H1 (cell line): ENCODE measurements around the gene CRISPLD2. TPM values are rescaled to one million over a fixed set of nuclear protein-coding genes. Genes with fewer than 3 reads are reported as not detected.

ENCODE experiments used
- CTCF ChIA-PET: fragments of 300-600 bp; sonication (Branson Sonifier 250); formaldehyde crosslinking; loops from one replicate; lab custom pipeline; 2021; ENCODE audit not compliant: partially characterized antibody; lab: Charles Lee
- POLR2A ChIA-PET: fragments of 300-600 bp; sonication (Branson Sonifier 250); formaldehyde crosslinking; loops from one replicate; lab custom pipeline; 2021; ENCODE audit warnings: inconsistent platforms; ENCODE audit not compliant: partially characterized antibody; lab: Charles Lee
- DNase-seq, 2 experiments: peaks; one replicate each; pipeline versions ENCODE4 v3.0.0 to v3.0.0-alpha.2; 2010 to 2022; ENCODE audit warnings: low spot score in 2 of 2, low read depth in 1 of 2, mixed read lengths in 1 of 2
- FAIRE-seq: peaks from 2 replicates; lab custom pipeline; 2011; peaks lifted over from hg19 to GRCh38; lab: Jason Lieb, UNC
- H2AFZ ChIP-seq: 2 replicates; pipeline ENCODE4 v1.8.1; 2012; ENCODE audit warnings: low read length, inconsistent platforms
- H2AK5ac ChIP-seq: 2 replicates; pipeline ENCODE4 v1.6.1; 2013; ENCODE audit warnings: low read depth, low read length
- H2BK120ac ChIP-seq: replicated peaks from 2 replicates; pipeline ENCODE3; 2013; ENCODE audit warnings: low read depth, low read length, inconsistent platforms
- H2BK12ac ChIP-seq: 2 replicates; pipeline ENCODE4 v1.6.1; 2013; ENCODE audit warnings: low read depth, low read length
- H2BK15ac ChIP-seq: 2 replicates; pipeline ENCODE4 v1.6.1; 2013; ENCODE audit warnings: low read length
- H2BK20ac ChIP-seq: 2 replicates; pipeline ENCODE4 v1.6.1; 2013; ENCODE audit warnings: low read length
- H2BK5ac ChIP-seq: 2 replicates; pipeline ENCODE4 v1.6.1; 2013; ENCODE audit warnings: low read depth, low read length
- H3K14ac ChIP-seq: 2 replicates; pipeline ENCODE4 v1.6.1; 2013; ENCODE audit warnings: inconsistent platforms; ENCODE audit not compliant: insufficient read length
- H3K18ac ChIP-seq: 2 replicates; pipeline ENCODE4 v1.6.1; 2013; ENCODE audit warnings: low read length; ENCODE audit errors: extremely low read depth
- H3K23ac ChIP-seq: 2 replicates; pipeline ENCODE4 v1.6.1; 2013; ENCODE audit warnings: inconsistent platforms; ENCODE audit not compliant: insufficient read length
- H3K23me2 ChIP-seq: 2 replicates; pipeline ENCODE4 v1.6.1; 2013; ENCODE audit warnings: low read depth, low read length
- H3K27ac ChIP-seq: 2 replicates; pipeline ENCODE4 v1.6.1; 2011; ENCODE audit warnings: low read depth, low read length, inconsistent platforms
- H3K27me3 ChIP-seq, 4 experiments: replicated peaks in 1 of 4; 1 replicate in 1 of 4; 2 replicates in 3 of 4; pipeline versions ENCODE4 v1.6.1 to v1.8.1; 2011 to 2013; ENCODE audit warnings: low read length in 3 of 4, mild to moderate bottlenecking in 3 of 4, inconsistent platforms in 2 of 4, mixed read lengths in 2 of 4, moderate library complexity in 1 of 4; ENCODE audit not compliant: control insufficient read depth in 3 of 4, insufficient read depth in 3 of 4; ENCODE audit errors: extremely low read depth in 1 of 4
- H3K36me3 ChIP-seq, 4 experiments: 2 replicates each; pipeline versions ENCODE4 v1.6.1 to v1.8.1; 2011 to 2013; ENCODE audit warnings: mild to moderate bottlenecking in 4 of 4, low read length in 3 of 4, moderate library complexity in 2 of 4, control low read depth in 1 of 4, inconsistent platforms in 1 of 4; ENCODE audit not compliant: insufficient read depth in 4 of 4, control insufficient read depth in 2 of 4
- H3K4ac ChIP-seq: replicated peaks from 2 replicates; pipeline ENCODE3; 2013; ENCODE audit warnings: low read length, low read depth, mixed read lengths, inconsistent platforms; ENCODE audit not compliant: insufficient read length
- H3K4me1 ChIP-seq, 4 experiments: replicated peaks in 1 of 4; 1 replicate in 1 of 4; 2 replicates in 3 of 4; pipeline versions ENCODE4 v1.6.1 to v1.8.1; 2011 to 2013; ENCODE audit warnings: low read length in 3 of 4, inconsistent platforms in 2 of 4, mixed read lengths in 1 of 4; ENCODE audit not compliant: insufficient read depth in 4 of 4, control insufficient read depth in 3 of 4
- H3K4me2 ChIP-seq, 2 experiments: 2 replicates each; pipeline versions ENCODE4 v1.6.1 to v1.8.1; 2011 to 2013; ENCODE audit warnings: low read depth in 2 of 2, low read length in 2 of 2, control low read depth in 1 of 2, inconsistent platforms in 1 of 2, mild to moderate bottlenecking in 1 of 2; ENCODE audit not compliant: insufficient read depth in 1 of 2
- H3K4me3 ChIP-seq, 4 experiments: fragments of 200-600, 300-600 bp in 1 of 4; sonication (generic), shearing (Covaris generic), sonication (Bioruptor Twin) in 1 of 4; 2 replicates each; pipeline versions ENCODE4 v1.5.1 to v1.8.1; 2011 to 2016; ENCODE audit warnings: low read length in 4 of 4, low read depth in 3 of 4, control low read depth in 2 of 4, inconsistent platforms in 2 of 4, mild to moderate bottlenecking in 2 of 4, mixed read lengths in 1 of 4, moderate library complexity in 1 of 4; ENCODE audit not compliant: insufficient read depth in 2 of 4; ENCODE audit errors: extremely low read depth in 1 of 4
- H3K56ac ChIP-seq: replicated peaks from 2 replicates; pipeline ENCODE3; 2013; ENCODE audit warnings: low read depth, mild to moderate bottlenecking, mixed read lengths, low read length, inconsistent platforms; ENCODE audit not compliant: insufficient read length
- H3K79me1 ChIP-seq: 2 replicates; pipeline ENCODE4 v1.6.1; 2013; ENCODE audit warnings: low read depth, low read length, control low read depth
- H3K79me2 ChIP-seq, 2 experiments: 2 replicates each; pipeline versions ENCODE4 v1.6.1 to v1.8.1; 2012 to 2013; ENCODE audit warnings: low read length in 2 of 2, mild to moderate bottlenecking in 2 of 2, inconsistent platforms in 1 of 2; ENCODE audit not compliant: insufficient read depth in 2 of 2, control insufficient read depth in 1 of 2
- H3K9ac ChIP-seq, 4 experiments: replicated peaks in 1 of 4; 1 replicate in 1 of 4; 2 replicates in 3 of 4; pipeline versions ENCODE4 v1.6.1 to v1.8.1; 2011 to 2013; ENCODE audit warnings: low read depth in 3 of 4, low read length in 3 of 4, control low read depth in 2 of 4, mild to moderate bottlenecking in 2 of 4, moderate library complexity in 2 of 4, inconsistent platforms in 1 of 4; ENCODE audit errors: extremely low read depth in 1 of 4
- H3K9me3 ChIP-seq, 2 experiments: 2 replicates each; pipeline versions ENCODE4 v1.6.1 to v1.8.1; 2012 to 2013; ENCODE audit warnings: mild to moderate bottlenecking in 2 of 2, moderate library complexity in 2 of 2, control low read depth in 1 of 2, inconsistent platforms in 1 of 2, low read depth in 1 of 2, low read length in 1 of 2, mixed read lengths in 1 of 2; ENCODE audit not compliant: insufficient read depth in 2 of 2
- H4K20me1 ChIP-seq, 2 experiments: replicated peaks in 1 of 2; 2 replicates each; pipeline versions ENCODE3 to v1.8.1; 2011 to 2013; ENCODE audit warnings: inconsistent platforms in 2 of 2, low read length in 2 of 2, mild to moderate bottlenecking in 1 of 2; ENCODE audit not compliant: insufficient read depth in 2 of 2, control insufficient read depth in 1 of 2
- H4K5ac ChIP-seq: 2 replicates; pipeline ENCODE4 v1.6.1; 2013; ENCODE audit warnings: low read length, low read depth, mixed read lengths, inconsistent platforms; ENCODE audit not compliant: insufficient read length
- H4K8ac ChIP-seq: 2 replicates; pipeline ENCODE4 v1.8.0; 2013; ENCODE audit warnings: mild to moderate bottlenecking, moderate library complexity, low read length, inconsistent platforms; ENCODE audit not compliant: insufficient read depth; ENCODE audit errors: extremely low read depth
- H4K91ac ChIP-seq: replicated peaks from 2 replicates; pipeline ENCODE3; 2013; ENCODE audit warnings: low read length, mixed read lengths, inconsistent platforms; ENCODE audit not compliant: insufficient read length
- CHD1 ChIP-seq: IDR thresholded peaks from 2 replicates; pipeline ENCODE4 v1.6.1; 2012; ENCODE audit warnings: low read depth, low read length, improper control_type of control experiment
- HDAC6 ChIP-seq: IDR thresholded peaks from one replicate; pipeline ENCODE4 v1.7.1; 2012; ENCODE audit warnings: low read depth, mild to moderate bottlenecking, inconsistent platforms, low read length, moderate library complexity
- JUND ChIP-seq: IDR thresholded peaks from 2 replicates; pipeline ENCODE4 v1.6.1; 2011; ENCODE audit warnings: mild to moderate bottlenecking, improper control_type of control experiment, low read length
- SIN3A ChIP-seq, 2 experiments: IDR thresholded peaks in 1 of 2; conservative IDR thresholded peaks in 1 of 2; 2 replicates each; pipeline ENCODE4 v1.6.1; 2011 to 2012; ENCODE audit warnings: low read length in 2 of 2, improper control_type of control experiment in 1 of 2, low read depth in 1 of 2, mild to moderate bottlenecking in 1 of 2
- SIRT6 ChIP-seq: IDR thresholded peaks from one replicate; pipeline ENCODE4 v1.7.1; 2012; ENCODE audit warnings: low read length, inconsistent platforms
- TEAD4 ChIP-seq: IDR thresholded peaks from 2 replicates; pipeline ENCODE4 v1.6.1; 2012; ENCODE audit warnings: low read depth, low read length, inconsistent platforms, mixed read lengths
- ZNF274 ChIP-seq: IDR thresholded peaks from 2 replicates; pipeline ENCODE4 v1.7.0; 2012; ENCODE audit warnings: low read length, borderline replicate concordance; ENCODE audit errors: extremely low read depth
- WGBS, 2 experiments: shearing (Covaris generic) in 1 of 2; methylation state at CpG; one replicate each; pipeline versions ENCODE4 v1.1.6 to v1.1.7; 2013 to 2015; ENCODE audit warnings: low lambda C conversion rate in 2 of 2, mixed read lengths in 2 of 2, inconsistent platforms in 1 of 2, low coverage in 1 of 2, missing lambda C conversion rate in 1 of 2; ENCODE audit not compliant: insufficient replicate concordance in 2 of 2, insufficient coverage in 1 of 2, insufficient read length in 1 of 2; ENCODE audit errors: extremely low coverage in 1 of 2, missing lambda C conversion rate in 1 of 2; 5-methylcytosine and 5-hydroxymethylcytosine counted together
- polyA plus RNA-seq, 7 experiments: library from polyadenylated mRNA; depleted of rRNA in 3 of 7; stranded (reverse) in 5 of 7; unstranded in 2 of 7; fragments of >200 nt in 5 of 7; fragments of 200-250 nt in 2 of 7; gene quantifications; 1 replicate in 5 of 7; 2 replicates in 1 of 7; 4 replicates in 1 of 7; pipeline versions ENCODE4 v1.2.1 to v1.2.3, GENCODE V29; 2011 to 2013; ENCODE audit warnings: missing spikeins in 2 of 7, mixed read lengths in 2 of 7
- total RNA-seq: library from RNA; stranded (reverse); fragmentation: NEBNext Ultra II Directional; extraction: Animal tissue kit (Norgen Biotek cat#: 25700); gene quantifications from 2 replicates; pipeline ENCODE4 v1.2.1, GENCODE V29; 2021
- TF ChIP-seq, protein P1 (sequence below): IDR thresholded peaks from 2 replicates; pipeline ENCODE4 v1.6.1; 2012; ENCODE audit warnings: low read length, inconsistent platforms
- TF ChIP-seq, protein P2 (sequence below), 3 experiments: IDR thresholded peaks; 1 replicate in 2 of 3; 2 replicates in 1 of 3; pipeline versions ENCODE4 v1.5.1 to v1.6.1; 2011; ENCODE audit warnings: low read length in 3 of 3, mild to moderate bottlenecking in 3 of 3, inconsistent platforms in 2 of 3, low read depth in 1 of 3, moderate library complexity in 1 of 3; ENCODE audit not compliant: insufficient read depth in 1 of 3; ENCODE audit errors: control extremely low read depth in 1 of 3

The CRISPLD2 gene
- total and polyA plus RNA-seq, 2 of the 8 experiments (the other 6 are each of a cell fraction or from before 2014, with no cell fraction given): 2.7 to 5.1 TPM

DNA sequence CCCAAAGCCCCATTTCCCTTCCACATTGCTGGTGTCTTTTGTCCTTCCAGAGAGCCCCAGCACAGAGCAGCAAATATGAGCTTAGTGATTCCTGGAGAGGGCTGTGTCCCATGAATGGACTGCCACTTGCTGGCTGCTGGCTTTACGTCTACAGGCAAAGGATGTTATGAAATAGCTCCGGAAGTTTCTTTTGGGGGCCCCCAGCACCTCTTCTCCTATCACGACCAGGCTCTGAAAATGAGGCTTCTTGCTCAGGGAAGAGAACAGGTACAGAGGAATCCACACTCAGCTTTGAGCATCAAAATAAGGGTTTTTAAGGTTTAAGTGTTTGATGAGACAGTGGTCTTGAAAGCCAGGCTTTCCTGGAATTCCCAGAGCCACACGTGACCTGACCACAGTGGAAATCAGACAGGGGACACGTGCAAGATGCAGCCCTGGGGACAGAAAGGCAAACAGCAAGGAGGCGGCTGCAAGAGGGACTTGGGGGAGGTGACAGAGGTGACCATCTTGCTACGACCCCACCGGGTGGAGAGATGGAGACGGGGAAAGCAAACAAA, 133.5 kb downstream of the CRISPLD2 start:
- Histone ChIP-seq H3K56ac (no peak overlapping the region), H2BK120ac (no peak overlapping the region), H4K91ac (no peak overlapping the region), H3K36me3 (no peaks in the 10 kb centered on the region), H3K14ac (no peak overlapping the region), H3K23ac (no peak overlapping the region), H2BK5ac (no peak overlapping the region), H3K79me2 (no peaks in the 10 kb centered on the region), H4K20me1 (no peaks in the 10 kb centered on the region), H3K79me1 (no peaks in the 10 kb centered on the region), H3K18ac (no peak overlapping the region), H3K4me3 (no peak overlapping the region), H2BK12ac (no peak overlapping the region), H3K23me2 (peaks cover 9% of the 10 kb centered on the region), H3K4ac (no peak overlapping the region), H2BK20ac (no peak overlapping the region; the same call in 1 of the 2 replicates), H3K4me2 (no peak overlapping the region), H3K4me1 (no peaks in the 10 kb centered on the region), H2BK15ac (no peak overlapping the region), H2AK5ac (no peak overlapping the region), H3K9ac (no peak overlapping the region), H4K5ac (no peak overlapping the region), H3K27me3 (peaks cover 0 to 2% (median 0%) of the 10 kb centered on the region in 4 experiments; a peak in 1 of 7 replicates), H4K8ac (no peak overlapping the region), H3K27ac (no peak overlapping the region), H2AFZ (no peak overlapping the region), H3K9me3 (no peaks in the 10 kb centered on the region; a peak in 1 of 4 replicates)
- DNase-seq (no peak), FAIRE-seq (no peak)
- 84% methylated on average over 9 of the region's 9 CpGs; no CpG with 5 or more reads in 1 of the 2 experiments for WGBS, 2 experiments
- CTCF ChIA-PET: interaction anchor here (0.6 to 7.9 kb wide), 28 partner anchors 12 to 511 kb away, joined by 3 to 169 read pairs (median 5); no protein-coding TSS in a partner anchor
- POLR2A ChIA-PET: interaction anchor here (1.6 kb wide), 2 partner anchors 26 to 200 kb away, joined by 4 to 6 read pairs; no protein-coding TSS in a partner anchor
- TF ChIP-seq TEAD4 (no peak), SIRT6 (no peak), SIN3A (conservative IDR thresholded peaks at IDR 0.05 in 1 of 2, IDR thresholded peaks at IDR 0.05 in 1 of 2; ENCODE audit: low read depth in 1 of 2, low read length in 2 of 2) (no peak), ZNF274 (no peak), CHD1 (no peak), JUND (no peak), HDAC6 (no peak)
- TF ChIP-seq, protein P1, sequence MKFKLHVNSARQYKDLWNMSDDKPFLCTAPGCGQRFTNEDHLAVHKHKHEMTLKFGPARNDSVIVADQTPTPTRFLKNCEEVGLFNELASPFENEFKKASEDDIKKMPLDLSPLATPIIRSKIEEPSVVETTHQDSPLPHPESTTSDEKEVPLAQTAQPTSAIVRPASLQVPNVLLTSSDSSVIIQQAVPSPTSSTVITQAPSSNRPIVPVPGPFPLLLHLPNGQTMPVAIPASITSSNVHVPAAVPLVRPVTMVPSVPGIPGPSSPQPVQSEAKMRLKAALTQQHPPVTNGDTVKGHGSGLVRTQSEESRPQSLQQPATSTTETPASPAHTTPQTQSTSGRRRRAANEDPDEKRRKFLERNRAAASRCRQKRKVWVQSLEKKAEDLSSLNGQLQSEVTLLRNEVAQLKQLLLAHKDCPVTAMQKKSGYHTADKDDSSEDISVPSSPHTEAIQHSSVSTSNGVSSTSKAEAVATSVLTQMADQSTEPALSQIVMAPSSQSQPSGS: no peak
- TF ChIP-seq, protein P2, sequence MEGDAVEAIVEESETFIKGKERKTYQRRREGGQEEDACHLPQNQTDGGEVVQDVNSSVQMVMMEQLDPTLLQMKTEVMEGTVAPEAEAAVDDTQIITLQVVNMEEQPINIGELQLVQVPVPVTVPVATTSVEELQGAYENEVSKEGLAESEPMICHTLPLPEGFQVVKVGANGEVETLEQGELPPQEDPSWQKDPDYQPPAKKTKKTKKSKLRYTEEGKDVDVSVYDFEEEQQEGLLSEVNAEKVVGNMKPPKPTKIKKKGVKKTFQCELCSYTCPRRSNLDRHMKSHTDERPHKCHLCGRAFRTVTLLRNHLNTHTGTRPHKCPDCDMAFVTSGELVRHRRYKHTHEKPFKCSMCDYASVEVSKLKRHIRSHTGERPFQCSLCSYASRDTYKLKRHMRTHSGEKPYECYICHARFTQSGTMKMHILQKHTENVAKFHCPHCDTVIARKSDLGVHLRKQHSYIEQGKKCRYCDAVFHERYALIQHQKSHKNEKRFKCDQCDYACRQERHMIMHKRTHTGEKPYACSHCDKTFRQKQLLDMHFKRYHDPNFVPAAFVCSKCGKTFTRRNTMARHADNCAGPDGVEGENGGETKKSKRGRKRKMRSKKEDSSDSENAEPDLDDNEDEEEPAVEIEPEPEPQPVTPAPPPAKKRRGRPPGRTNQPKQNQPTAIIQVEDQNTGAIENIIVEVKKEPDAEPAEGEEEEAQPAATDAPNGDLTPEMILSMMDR (IDR thresholded peaks at IDR 0.05; ENCODE audit: control extremely low read depth in 1 of 3, insufficient read depth in 1 of 3, low read depth in 1 of 3, low read length in 3 of 3): no peak
